ENCODE results near the gene TRMT11.

Gene TRMT11

GRCh38 chr6:125955973-125956372 lies 30.4 kb upstream of the TRMT11 start:
- H3K4me3 ChIP-seq (replicated peaks in 1 of 2; ENCODE audit: low read depth in 2 of 2, low read length in 2 of 2), result peak overlapping the region in 1 of 2 donors; percentile 85
- no peak for DNase-seq (ENCODE audit: low read depth in 2 of 2)
- no peak for TF ChIP-seq CTCF (IDR thresholded peaks at IDR 0.05; ENCODE audit: low read depth, low read length)

- peak; percentile 95 for TF ChIP-seq CTCF (IDR thresholded peaks at IDR 0.05; ENCODE audit: low read depth, low read length)
- peak; percentile 97 to 98 for DNase-seq (ENCODE audit: low read depth in 2 of 2)
- peak within 1 kb of the TSS; percentile 85 to 95 for H3K4me3 ChIP-seq (replicated peaks in 1 of 2; ENCODE audit: low read depth in 2 of 2, low read length in 2 of 2)
Measured at GRCh38 chr6:125956506-125957390, 29.6 kb upstream of the TRMT11 start, which contains the start of gene HINT3. HINT3 (plus strand) TSS chr6:125956770; CDS start chr6:125956978, 208 bp downstream.

GRCh38 chr6:125957391-125957693 lies 29.0 kb upstream of the TRMT11 start:
- TF ChIP-seq CTCF (IDR thresholded peaks at IDR 0.05; ENCODE audit: low read depth, low read length), result no peak
- H3K4me3 ChIP-seq (replicated peaks in 1 of 2; ENCODE audit: low read depth in 2 of 2, low read length in 2 of 2), result peak overlapping the region; percentile 85 to 95

GRCh38 chr6:125957845-125958244 lies 28.5 kb upstream of the TRMT11 start:
- H3K4me3 ChIP-seq (replicated peaks in 1 of 2; ENCODE audit: low read depth in 2 of 2, low read length in 2 of 2), result peak overlapping the region; percentile 85 to 95
- TF ChIP-seq CTCF (IDR thresholded peaks at IDR 0.05; ENCODE audit: low read depth, low read length), result no peak
- DNase-seq (ENCODE audit: low read depth in 2 of 2), result peak; percentile 74 to 78

More at GRCh38 chr6:125957391-125957693, 29.0 kb upstream of the TRMT11 start:
- DNase-seq (ENCODE audit: low read depth in 2 of 2), result no peak

- H3K4me3 ChIP-seq (replicated peaks in 1 of 2; ENCODE audit: low read depth in 2 of 2, low read length in 2 of 2), result no peak overlapping the region
- no peak for TF ChIP-seq CTCF (IDR thresholded peaks at IDR 0.05; ENCODE audit: low read depth, low read length)
- no peak for DNase-seq (ENCODE audit: low read depth in 2 of 2)
Measured at GRCh38 chr6:125959041-125959440, 27.3 kb upstream of the TRMT11 start.

GRCh38 chr6:125961117-125961516 lies 25.2 kb upstream of the TRMT11 start:
- no peak overlapping the region for H3K4me3 ChIP-seq (replicated peaks in 1 of 2; ENCODE audit: low read depth in 2 of 2, low read length in 2 of 2)

More at GRCh38 chr6:125961117-125961516, 25.2 kb upstream of the TRMT11 start:
- no peak for TF ChIP-seq CTCF (IDR thresholded peaks at IDR 0.05; ENCODE audit: low read depth, low read length)
- no peak for DNase-seq (ENCODE audit: low read depth in 2 of 2)
